Spleen (tissue), 7 donors: ENCODE data around the gene ARHGEF1.

Source experiments
- CTCF ChIP-seq, 11 experiments: fragments of 200-600 bp in 7 of 11; fragments of 450-650 bp in 4 of 11; sonication (generic) in 4 of 11; IDR thresholded peaks in 8 of 11; conservative IDR thresholded peaks in 3 of 11; 1 replicate in 7 of 11; 2 replicates in 4 of 11; pipeline versions ENCODE4 v1.4.0 to v1.8.0; 2016 to 2021; ENCODE audit warnings: antibody characterized with exemption in 11 of 11, inconsistent platforms in 4 of 11, mild to moderate bottlenecking in 1 of 11
- POLR2A ChIP-seq, 3 donors: fragments of 450-650 bp; IDR thresholded peaks; one replicate each; pipeline ENCODE4 v1.5.1; 2017; ENCODE audit warnings: antibody characterized with exemption in 3 of 3, mild to moderate bottlenecking in 1 of 3
- POLR2AphosphoS5 ChIP-seq, 3 donors: sonication (generic); formaldehyde crosslinking; IDR thresholded peaks; one replicate each; pipeline ENCODE4 v1.5.1; 2017; ENCODE audit warnings: antibody characterized with exemption in 3 of 3
- donor health status: DM: no; HTN: no; CAD: no; lungs with moderate emphysema.
- donor health status: DM: no; HTN: no; CAD: no.
- donor health status: DM: no; HTN: no; CAD: no.

- no peak for TF ChIP-seq CTCF (IDR thresholded peaks at IDR 0.05 in 8 of 11, conservative IDR thresholded peaks at IDR 0.05 in 3 of 11)
- no peak for TF ChIP-seq POLR2A (IDR thresholded peaks at IDR 0.05)
- TF ChIP-seq POLR2AphosphoS5 (IDR thresholded peaks at IDR 0.05), result no peak
These were observed 30.8 kb downstream of the ARHGEF1 start for GRCh38 chr19:41913538-41914423.
